ENCODE data around the gene CTPS1. TPM values are rescaled to one million over a fixed set of nuclear protein-coding genes. Genes with fewer than 3 reads are reported as not detected.

Gene CTPS1
- total and polyA plus RNA-seq, 2 experiments from 2014 or later: 18.7 to 38.0 TPM

GRCh38 chr1:40998668-40999067, 19.2 kb downstream of the CTPS1 start:
- H3K4me3 ChIP-seq: no peak overlapping the region
- H3K9me3 ChIP-seq (ENCODE audit: low read depth): no peaks in the 10 kb centered on the region
- no peak overlapping the region for H3K27ac ChIP-seq
- no peaks in the 10 kb centered on the region for H3K27me3 ChIP-seq
- no peaks in the 10 kb centered on the region for H3K4me1 ChIP-seq (ENCODE audit: low read depth)
- no peak for DNase-seq (ENCODE audit: low read depth in 1 of 2, low spot score in 1 of 2)
- peaks cover 16% of the 10 kb centered on the region for H3K36me3 ChIP-seq
- no peak for TF ChIP-seq CTCF (IDR thresholded peaks at IDR 0.05; ENCODE audit: low read depth, low read length)

- Histone ChIP-seq H3K27ac (no peak overlapping the region), H3K9me3 (ENCODE audit: low read depth) (no peaks in the 10 kb centered on the region), H3K4me3 (no peak overlapping the region), H3K27me3 (no peaks in the 10 kb centered on the region), H3K36me3 (peaks cover 15% of the 10 kb centered on the region), H3K4me1 (ENCODE audit: low read depth) (no peaks in the 10 kb centered on the region)
- TF ChIP-seq CTCF (IDR thresholded peaks at IDR 0.05; ENCODE audit: low read depth, low read length): no peak
- DNase-seq (ENCODE audit: low read depth in 1 of 2, low spot score in 1 of 2): no peak
These were observed 23.7 kb downstream of the CTPS1 start for GRCh38 chr1:41003127-41003639.

GRCh38 chr1:41003640-41004220, 24.2 kb downstream of the CTPS1 start:
- Histone ChIP-seq H3K4me3 (no peak overlapping the region), H3K9me3 (ENCODE audit: low read depth) (no peaks in the 10 kb centered on the region), H3K36me3 (peaks cover 20% of the 10 kb centered on the region), H3K27me3 (no peaks in the 10 kb centered on the region), H3K4me1 (ENCODE audit: low read depth) (no peaks in the 10 kb centered on the region), H3K27ac (no peak overlapping the region)
- peak; percentile 51 for TF ChIP-seq CTCF (IDR thresholded peaks at IDR 0.05; ENCODE audit: low read depth, low read length)
- peak; percentile 78 to 99 for DNase-seq (ENCODE audit: low read depth in 1 of 2, low spot score in 1 of 2)

GRCh38 chr1:41005876-41006275, 26.4 kb downstream of the CTPS1 start:
- no peak overlapping the region for H3K4me3 ChIP-seq
- no peaks in the 10 kb centered on the region for H3K9me3 ChIP-seq (ENCODE audit: low read depth)
- H3K4me1 ChIP-seq (ENCODE audit: low read depth): no peaks in the 10 kb centered on the region
- no peaks in the 10 kb centered on the region for H3K27me3 ChIP-seq
- DNase-seq (ENCODE audit: low read depth in 1 of 2, low spot score in 1 of 2): no peak
- peaks cover 35% of the 10 kb centered on the region for H3K36me3 ChIP-seq
- no peak overlapping the region for H3K27ac ChIP-seq
- no peak for TF ChIP-seq CTCF (IDR thresholded peaks at IDR 0.05; ENCODE audit: low read depth, low read length)

- no peaks in the 10 kb centered on the region for H3K4me1 ChIP-seq (ENCODE audit: low read depth)
- no peak overlapping the region for H3K27ac ChIP-seq
- H3K9me3 ChIP-seq (ENCODE audit: low read depth): no peaks in the 10 kb centered on the region
- no peaks in the 10 kb centered on the region for H3K27me3 ChIP-seq
- no peak for DNase-seq (ENCODE audit: low read depth in 1 of 2, low spot score in 1 of 2)
- H3K36me3 ChIP-seq: peaks cover 39% of the 10 kb centered on the region
- no peak overlapping the region for H3K4me3 ChIP-seq
- TF ChIP-seq CTCF (IDR thresholded peaks at IDR 0.05; ENCODE audit: low read depth, low read length): no peak
These were observed 27.7 kb downstream of the CTPS1 start for GRCh38 chr1:41006942-41007865.

Data from cardiac muscle cell (in vitro differentiated cells and primary cell).